H1 (cell line): ENCODE measurements around the gene CXCL14. TPM values are rescaled to one million over a fixed set of nuclear protein-coding genes. Genes with fewer than 3 reads are reported as not detected.

ENCODE experiments used
- CTCF ChIA-PET: fragments of 300-600 bp; sonication (Branson Sonifier 250); formaldehyde crosslinking; loops from one replicate; lab custom pipeline; 2021; ENCODE audit not compliant: partially characterized antibody; lab: Charles Lee
- POLR2A ChIA-PET: fragments of 300-600 bp; sonication (Branson Sonifier 250); formaldehyde crosslinking; loops from one replicate; lab custom pipeline; 2021; ENCODE audit warnings: inconsistent platforms; ENCODE audit not compliant: partially characterized antibody; lab: Charles Lee
- DNase-seq, 2 experiments: peaks; one replicate each; pipeline versions ENCODE4 v3.0.0 to v3.0.0-alpha.2; 2010 to 2022; ENCODE audit warnings: low spot score in 2 of 2, low read depth in 1 of 2, mixed read lengths in 1 of 2
- FAIRE-seq: peaks from 2 replicates; lab custom pipeline; 2011; peaks lifted over from hg19 to GRCh38; lab: Jason Lieb, UNC
- H2AFZ ChIP-seq: 2 replicates; pipeline ENCODE4 v1.8.1; 2012; ENCODE audit warnings: low read length, inconsistent platforms
- H2AK5ac ChIP-seq: 2 replicates; pipeline ENCODE4 v1.6.1; 2013; ENCODE audit warnings: low read depth, low read length
- H2BK120ac ChIP-seq: replicated peaks from 2 replicates; pipeline ENCODE3; 2013; ENCODE audit warnings: low read depth, low read length, inconsistent platforms
- H2BK12ac ChIP-seq: 2 replicates; pipeline ENCODE4 v1.6.1; 2013; ENCODE audit warnings: low read depth, low read length
- H2BK15ac ChIP-seq: 2 replicates; pipeline ENCODE4 v1.6.1; 2013; ENCODE audit warnings: low read length
- H2BK20ac ChIP-seq: 2 replicates; pipeline ENCODE4 v1.6.1; 2013; ENCODE audit warnings: low read length
- H2BK5ac ChIP-seq: 2 replicates; pipeline ENCODE4 v1.6.1; 2013; ENCODE audit warnings: low read depth, low read length
- H3K14ac ChIP-seq: 2 replicates; pipeline ENCODE4 v1.6.1; 2013; ENCODE audit warnings: inconsistent platforms; ENCODE audit not compliant: insufficient read length
- H3K18ac ChIP-seq: 2 replicates; pipeline ENCODE4 v1.6.1; 2013; ENCODE audit warnings: low read length; ENCODE audit errors: extremely low read depth
- H3K23ac ChIP-seq: 2 replicates; pipeline ENCODE4 v1.6.1; 2013; ENCODE audit warnings: inconsistent platforms; ENCODE audit not compliant: insufficient read length
- H3K23me2 ChIP-seq: 2 replicates; pipeline ENCODE4 v1.6.1; 2013; ENCODE audit warnings: low read depth, low read length
- H3K27ac ChIP-seq: 2 replicates; pipeline ENCODE4 v1.6.1; 2011; ENCODE audit warnings: low read depth, low read length, inconsistent platforms
- H3K27me3 ChIP-seq, 4 experiments: replicated peaks in 1 of 4; 1 replicate in 1 of 4; 2 replicates in 3 of 4; pipeline versions ENCODE4 v1.6.1 to v1.8.1; 2011 to 2013; ENCODE audit warnings: low read length in 3 of 4, mild to moderate bottlenecking in 3 of 4, inconsistent platforms in 2 of 4, mixed read lengths in 2 of 4, moderate library complexity in 1 of 4; ENCODE audit not compliant: control insufficient read depth in 3 of 4, insufficient read depth in 3 of 4; ENCODE audit errors: extremely low read depth in 1 of 4
- H3K36me3 ChIP-seq, 4 experiments: 2 replicates each; pipeline versions ENCODE4 v1.6.1 to v1.8.1; 2011 to 2013; ENCODE audit warnings: mild to moderate bottlenecking in 4 of 4, low read length in 3 of 4, moderate library complexity in 2 of 4, control low read depth in 1 of 4, inconsistent platforms in 1 of 4; ENCODE audit not compliant: insufficient read depth in 4 of 4, control insufficient read depth in 2 of 4
- H3K4ac ChIP-seq: replicated peaks from 2 replicates; pipeline ENCODE3; 2013; ENCODE audit warnings: low read length, low read depth, mixed read lengths, inconsistent platforms; ENCODE audit not compliant: insufficient read length
- H3K4me1 ChIP-seq, 4 experiments: replicated peaks in 1 of 4; 1 replicate in 1 of 4; 2 replicates in 3 of 4; pipeline versions ENCODE4 v1.6.1 to v1.8.1; 2011 to 2013; ENCODE audit warnings: low read length in 3 of 4, inconsistent platforms in 2 of 4, mixed read lengths in 1 of 4; ENCODE audit not compliant: insufficient read depth in 4 of 4, control insufficient read depth in 3 of 4
- H3K4me2 ChIP-seq, 2 experiments: 2 replicates each; pipeline versions ENCODE4 v1.6.1 to v1.8.1; 2011 to 2013; ENCODE audit warnings: low read depth in 2 of 2, low read length in 2 of 2, control low read depth in 1 of 2, inconsistent platforms in 1 of 2, mild to moderate bottlenecking in 1 of 2; ENCODE audit not compliant: insufficient read depth in 1 of 2
- H3K4me3 ChIP-seq, 4 experiments: fragments of 200-600, 300-600 bp in 1 of 4; sonication (generic), shearing (Covaris generic), sonication (Bioruptor Twin) in 1 of 4; 2 replicates each; pipeline versions ENCODE4 v1.5.1 to v1.8.1; 2011 to 2016; ENCODE audit warnings: low read length in 4 of 4, low read depth in 3 of 4, control low read depth in 2 of 4, inconsistent platforms in 2 of 4, mild to moderate bottlenecking in 2 of 4, mixed read lengths in 1 of 4, moderate library complexity in 1 of 4; ENCODE audit not compliant: insufficient read depth in 2 of 4; ENCODE audit errors: extremely low read depth in 1 of 4
- H3K56ac ChIP-seq: replicated peaks from 2 replicates; pipeline ENCODE3; 2013; ENCODE audit warnings: low read depth, mild to moderate bottlenecking, mixed read lengths, low read length, inconsistent platforms; ENCODE audit not compliant: insufficient read length
- H3K79me1 ChIP-seq: 2 replicates; pipeline ENCODE4 v1.6.1; 2013; ENCODE audit warnings: low read depth, low read length, control low read depth
- H3K79me2 ChIP-seq, 2 experiments: 2 replicates each; pipeline versions ENCODE4 v1.6.1 to v1.8.1; 2012 to 2013; ENCODE audit warnings: low read length in 2 of 2, mild to moderate bottlenecking in 2 of 2, inconsistent platforms in 1 of 2; ENCODE audit not compliant: insufficient read depth in 2 of 2, control insufficient read depth in 1 of 2
- H3K9ac ChIP-seq, 4 experiments: replicated peaks in 1 of 4; 1 replicate in 1 of 4; 2 replicates in 3 of 4; pipeline versions ENCODE4 v1.6.1 to v1.8.1; 2011 to 2013; ENCODE audit warnings: low read depth in 3 of 4, low read length in 3 of 4, control low read depth in 2 of 4, mild to moderate bottlenecking in 2 of 4, moderate library complexity in 2 of 4, inconsistent platforms in 1 of 4; ENCODE audit errors: extremely low read depth in 1 of 4
- H3K9me3 ChIP-seq, 2 experiments: 2 replicates each; pipeline versions ENCODE4 v1.6.1 to v1.8.1; 2012 to 2013; ENCODE audit warnings: mild to moderate bottlenecking in 2 of 2, moderate library complexity in 2 of 2, control low read depth in 1 of 2, inconsistent platforms in 1 of 2, low read depth in 1 of 2, low read length in 1 of 2, mixed read lengths in 1 of 2; ENCODE audit not compliant: insufficient read depth in 2 of 2
- H4K20me1 ChIP-seq, 2 experiments: replicated peaks in 1 of 2; 2 replicates each; pipeline versions ENCODE3 to v1.8.1; 2011 to 2013; ENCODE audit warnings: inconsistent platforms in 2 of 2, low read length in 2 of 2, mild to moderate bottlenecking in 1 of 2; ENCODE audit not compliant: insufficient read depth in 2 of 2, control insufficient read depth in 1 of 2
- H4K5ac ChIP-seq: 2 replicates; pipeline ENCODE4 v1.6.1; 2013; ENCODE audit warnings: low read length, low read depth, mixed read lengths, inconsistent platforms; ENCODE audit not compliant: insufficient read length
- H4K8ac ChIP-seq: 2 replicates; pipeline ENCODE4 v1.8.0; 2013; ENCODE audit warnings: mild to moderate bottlenecking, moderate library complexity, low read length, inconsistent platforms; ENCODE audit not compliant: insufficient read depth; ENCODE audit errors: extremely low read depth
- H4K91ac ChIP-seq: replicated peaks from 2 replicates; pipeline ENCODE3; 2013; ENCODE audit warnings: low read length, mixed read lengths, inconsistent platforms; ENCODE audit not compliant: insufficient read length
- ATF2 ChIP-seq: IDR thresholded peaks from 2 replicates; pipeline ENCODE4 v1.6.1; 2012; ENCODE audit warnings: low read length, inconsistent platforms
- E2F6 ChIP-seq: IDR thresholded peaks from 2 replicates; pipeline ENCODE4 v1.6.1; 2012; ENCODE audit warnings: inconsistent platforms
- GTF2F1 ChIP-seq: IDR thresholded peaks from 2 replicates; pipeline ENCODE4 v1.6.1; 2012; ENCODE audit warnings: low read depth, low read length, improper control_type of control experiment, borderline replicate concordance
- HDAC2 ChIP-seq, 2 experiments: fragments of 300-600 bp in 1 of 2; sonication (generic) in 1 of 2; IDR thresholded peaks; 2 replicates each; pipeline ENCODE4 v1.6.1; 2011 to 2012; ENCODE audit warnings: low read depth in 2 of 2, low read length in 2 of 2, mild to moderate bottlenecking in 2 of 2, moderate library complexity in 2 of 2, borderline replicate concordance in 1 of 2, inconsistent platforms in 1 of 2
- JUND ChIP-seq: IDR thresholded peaks from 2 replicates; pipeline ENCODE4 v1.6.1; 2011; ENCODE audit warnings: mild to moderate bottlenecking, improper control_type of control experiment, low read length
- NRF1 ChIP-seq: IDR thresholded peaks from 2 replicates; pipeline ENCODE4 v1.6.1; 2011; ENCODE audit warnings: mild to moderate bottlenecking, low read depth, low read length, improper control_type of control experiment
- RAD21 ChIP-seq, 2 experiments: IDR thresholded peaks in 1 of 2; conservative IDR thresholded peaks in 1 of 2; 2 replicates each; pipeline ENCODE4 v1.6.1; 2011; ENCODE audit warnings: low read depth in 2 of 2, low read length in 2 of 2, improper control_type of control experiment in 1 of 2, inconsistent platforms in 1 of 2, mild to moderate bottlenecking in 1 of 2, moderate library complexity in 1 of 2
- SP4 ChIP-seq: IDR thresholded peaks from 2 replicates; pipeline ENCODE4 v1.6.1; 2012; ENCODE audit warnings: low read length, inconsistent platforms
- TEAD4 ChIP-seq: IDR thresholded peaks from 2 replicates; pipeline ENCODE4 v1.6.1; 2012; ENCODE audit warnings: low read depth, low read length, inconsistent platforms, mixed read lengths
- WGBS, 2 experiments: shearing (Covaris generic) in 1 of 2; methylation state at CpG; one replicate each; pipeline versions ENCODE4 v1.1.6 to v1.1.7; 2013 to 2015; ENCODE audit warnings: low lambda C conversion rate in 2 of 2, mixed read lengths in 2 of 2, inconsistent platforms in 1 of 2, low coverage in 1 of 2, missing lambda C conversion rate in 1 of 2; ENCODE audit not compliant: insufficient replicate concordance in 2 of 2, insufficient coverage in 1 of 2, insufficient read length in 1 of 2; ENCODE audit errors: extremely low coverage in 1 of 2, missing lambda C conversion rate in 1 of 2; 5-methylcytosine and 5-hydroxymethylcytosine counted together
- polyA plus RNA-seq, 7 experiments: library from polyadenylated mRNA; depleted of rRNA in 3 of 7; stranded (reverse) in 5 of 7; unstranded in 2 of 7; fragments of >200 nt in 5 of 7; fragments of 200-250 nt in 2 of 7; gene quantifications; 1 replicate in 5 of 7; 2 replicates in 1 of 7; 4 replicates in 1 of 7; pipeline versions ENCODE4 v1.2.1 to v1.2.3, GENCODE V29; 2011 to 2013; ENCODE audit warnings: missing spikeins in 2 of 7, mixed read lengths in 2 of 7
- total RNA-seq: library from RNA; stranded (reverse); fragmentation: NEBNext Ultra II Directional; extraction: Animal tissue kit (Norgen Biotek cat#: 25700); gene quantifications from 2 replicates; pipeline ENCODE4 v1.2.1, GENCODE V29; 2021

The CXCL14 gene
- total and polyA plus RNA-seq, 2 of the 8 experiments (the other 6 are each of a cell fraction or from before 2014, with no cell fraction given) = 1.5 to 1.8 TPM

GRCh38 chr5:135602882-135603721 is 24.3 kb upstream of the CXCL14 start:
- WGBS, 2 experiments = 87% methylated on average over 7 of the region's 7 CpGs; no CpG with 5 or more reads in 1 of the 2 experiments
- TF ChIP-seq JUND (no peak), SP4 (no peak), HDAC2 (IDR thresholded peaks at IDR 0.05; ENCODE audit: borderline replicate concordance in 1 of 2, low read depth in 2 of 2, low read length in 2 of 2) (no peak), GTF2F1 (no peak), RAD21 (IDR thresholded peaks at IDR 0.05 in 1 of 2, conservative IDR thresholded peaks at IDR 0.05 in 1 of 2; ENCODE audit: low read depth in 2 of 2, low read length in 2 of 2) (no peak), NRF1 (no peak), TEAD4 (no peak), E2F6 (no peak), ATF2 (no peak)

More at GRCh38 chr5:135602882-135603721, 24.3 kb upstream of the CXCL14 start:
- Histone ChIP-seq H2AK5ac (no peak overlapping the region), H3K79me1 (no peaks in the 10 kb centered on the region), H3K4ac (no peak overlapping the region), H4K5ac (no peak overlapping the region), H2BK15ac (no peak overlapping the region), H4K20me1 (no peaks in the 10 kb centered on the region), H3K23me2 (no peaks in the 10 kb centered on the region), H4K91ac (no peak overlapping the region), H3K9ac (no peak overlapping the region), H3K4me2 (no peak overlapping the region), H3K4me1 (no peaks in the 10 kb centered on the region), H2AFZ (no peak overlapping the region), H3K9me3 (no peaks in the 10 kb centered on the region), H2BK12ac (no peak overlapping the region), H3K4me3 (no peak overlapping the region), H2BK20ac (no peak overlapping the region), H3K27ac (no peak overlapping the region), H3K14ac (no peak overlapping the region), H2BK5ac (no peak overlapping the region), H3K56ac (no peak overlapping the region), H3K27me3 (no peaks in the 10 kb centered on the region), H3K36me3 (no peaks in the 10 kb centered on the region), H4K8ac (no peak overlapping the region), H3K79me2 (no peaks in the 10 kb centered on the region), H3K18ac (no peak overlapping the region), H3K23ac (no peak overlapping the region), H2BK120ac (no peak overlapping the region)
- DNase-seq (peak in 1 of 2 experiments; percentile 42), FAIRE-seq (no peak)
- ChIA-PET CTCF (interaction anchor here (0.6 to 2.7 kb wide), 8 partner anchors 10 to 733 kb away, joined by 3 to 9 read pairs (median 3); no protein-coding TSS in a partner anchor), POLR2A (no interaction called here)
